Mucosa of stomach (tissue), 1 donor: ENCODE results near the gene DBNDD1.
"Not testable (repeated sequence)": the region's sequence is repeated elsewhere in the genome, so short reads cannot be mapped to it uniquely, and the experiment has no call there.

Source experiments
- H3K27me3 ChIP-seq: one replicate; pipeline ENCODE4 v1.7.0; 2013; ENCODE audit warnings: mild to moderate bottlenecking, low read length; ENCODE audit not compliant: control insufficient read depth, insufficient read depth
- H3K36me3 ChIP-seq: one replicate; pipeline ENCODE4 v1.7.0; 2013; ENCODE audit warnings: low read length; ENCODE audit not compliant: control insufficient read depth, insufficient read depth
- H3K4me1 ChIP-seq: one replicate; pipeline ENCODE4 v1.7.0; 2013; ENCODE audit warnings: mild to moderate bottlenecking, low read length; ENCODE audit not compliant: control insufficient read depth, insufficient read depth
- H3K4me3 ChIP-seq: one replicate; pipeline ENCODE4 v1.7.0; 2013; ENCODE audit warnings: low read length
- H3K9ac ChIP-seq: one replicate; pipeline ENCODE4 v1.7.0; 2013; ENCODE audit warnings: mild to moderate bottlenecking, low read length, moderate library complexity
- H3K9me3 ChIP-seq: one replicate; pipeline ENCODE4 v1.7.0; 2013; ENCODE audit warnings: mild to moderate bottlenecking, low read length, moderate library complexity; ENCODE audit not compliant: control insufficient read depth
- donor health status: Pancreatic carcinoma.

Gene DBNDD1

DNA sequence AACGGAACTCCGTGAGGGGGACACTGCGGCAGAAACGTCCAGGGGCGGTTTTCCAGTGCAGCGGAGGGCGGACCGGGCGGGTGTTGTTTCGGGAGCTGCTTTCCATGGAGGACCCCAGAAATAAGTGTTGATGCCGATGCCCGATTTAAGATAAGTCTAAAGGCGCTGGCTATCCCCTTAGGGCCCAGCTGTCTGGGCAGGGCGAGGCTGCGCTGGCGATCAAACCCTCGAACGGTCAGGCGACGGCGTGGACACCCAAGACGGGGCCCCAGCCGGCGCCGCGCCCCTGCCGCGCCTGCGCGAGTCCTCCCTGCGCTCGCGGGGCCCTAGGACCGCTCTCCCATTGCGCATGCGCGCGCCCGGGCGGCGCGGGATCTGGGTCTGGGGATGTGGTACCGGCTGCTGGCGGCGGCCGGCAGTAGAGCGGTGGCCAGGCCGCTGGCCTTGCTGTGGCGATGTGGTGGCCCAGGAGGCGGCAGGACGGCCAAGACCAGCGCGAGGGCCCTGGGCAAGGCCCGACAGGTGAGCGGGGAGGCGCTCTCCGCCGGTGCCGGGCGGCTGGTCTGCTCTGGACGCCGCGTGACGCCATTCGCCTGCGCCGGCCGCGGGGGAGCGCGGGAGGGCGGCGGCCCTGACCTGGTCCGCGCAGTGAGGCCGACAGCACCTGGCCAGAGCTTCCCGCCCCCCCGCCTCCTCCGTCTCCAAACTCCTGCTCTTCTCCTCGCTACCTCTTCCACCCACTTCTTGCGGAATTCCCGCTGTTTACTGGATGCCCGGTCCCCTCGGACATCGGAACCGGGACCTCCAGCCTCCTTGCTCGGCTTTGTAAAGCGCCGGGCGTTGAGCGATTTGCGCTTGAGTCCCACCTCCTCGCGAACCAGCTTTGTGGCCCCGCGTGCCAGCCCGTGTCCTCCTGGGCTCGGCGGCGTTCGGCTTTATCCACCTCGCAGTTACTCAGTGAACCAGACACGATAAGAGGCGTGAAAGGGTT, 46.7 kb downstream of the DBNDD1 start:
- Histone ChIP-seq H3K4me1 (peaks cover 23% of the 10 kb centered on the region), H3K36me3 (no peaks in the 10 kb centered on the region), H3K27me3 (no peaks in the 10 kb centered on the region), H3K9ac (peak overlapping the region; percentile 87), H3K4me3 (peak overlapping the region; percentile 91), H3K9me3 (no peaks in the 10 kb centered on the region)

DNA sequence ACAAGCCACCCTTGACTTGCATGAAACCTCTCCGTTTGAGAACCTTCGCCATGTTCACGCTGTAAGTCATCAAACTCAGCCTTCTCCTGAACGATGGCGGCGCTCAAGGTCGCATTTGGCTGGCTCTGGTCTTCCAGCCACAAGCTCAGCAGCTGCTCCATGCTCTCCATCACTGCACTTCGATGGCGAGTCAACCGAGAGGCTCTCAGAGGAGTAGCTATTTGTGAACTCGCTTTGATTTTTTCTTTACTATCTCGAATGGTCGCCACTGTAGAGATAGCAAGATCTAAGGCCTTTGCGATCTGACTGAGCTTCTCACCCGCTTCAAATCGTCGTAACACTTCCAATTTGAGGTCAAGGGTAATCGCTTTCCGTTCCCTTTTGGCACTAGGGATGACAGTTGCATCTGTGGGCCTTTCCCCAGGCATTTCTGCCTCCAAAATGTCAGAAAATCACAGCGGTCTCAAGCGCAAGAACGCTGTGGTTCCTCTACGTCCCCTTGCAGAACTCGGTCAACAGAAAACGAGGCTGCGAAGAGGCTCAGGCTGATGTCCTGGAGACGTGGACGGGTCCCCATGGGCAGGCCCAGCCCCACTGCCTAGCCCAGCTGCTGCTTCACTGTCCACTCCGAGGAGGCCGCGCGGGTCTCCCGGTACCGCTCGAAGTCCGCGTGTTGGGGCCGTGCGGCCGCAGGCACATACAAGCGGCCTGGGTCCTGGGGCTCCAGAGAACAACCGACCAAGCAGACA, 47.6 kb downstream of the DBNDD1 start:
- Histone ChIP-seq H3K36me3 (no peaks in the 10 kb centered on the region), H3K4me1 (peaks cover 23% of the 10 kb centered on the region), H3K4me3 (peak overlapping the region; percentile 91), H3K27me3 (no peaks in the 10 kb centered on the region), H3K9ac (peak overlapping the region; percentile 87), H3K9me3 (no peaks in the 10 kb centered on the region)

DNA sequence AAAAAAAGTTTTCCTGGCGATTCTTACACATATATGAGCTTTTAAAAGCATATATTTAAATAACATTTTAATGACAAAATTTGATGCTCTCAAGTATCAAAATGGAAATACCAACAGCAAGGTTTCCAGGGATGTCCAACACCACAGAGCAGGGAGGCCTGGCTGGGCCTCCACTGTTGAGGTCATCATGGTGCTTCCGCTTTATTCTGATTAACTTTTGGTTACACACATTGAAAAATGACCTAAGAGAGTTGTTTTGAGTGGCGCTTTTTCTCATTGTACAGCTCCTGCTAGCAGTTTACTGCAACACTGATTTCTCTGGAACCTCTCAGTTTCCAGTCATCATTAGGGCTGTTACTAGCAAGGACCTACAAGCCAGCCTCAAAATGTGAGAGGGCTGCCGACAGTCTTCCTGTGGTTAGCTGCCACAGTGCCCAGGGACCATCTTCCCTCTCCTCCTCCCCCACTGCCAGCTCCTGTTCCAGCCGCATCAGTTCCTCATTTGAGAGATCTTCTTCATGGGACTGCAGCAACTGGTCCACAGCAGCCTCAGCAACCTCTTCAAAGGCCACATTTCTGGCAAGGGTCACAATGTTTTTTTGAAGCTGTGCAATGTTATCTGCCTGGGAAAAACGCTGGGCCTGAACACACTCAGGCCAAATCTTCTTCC, 49.4 kb downstream of the DBNDD1 start:
- no peaks in the 10 kb centered on the region for H3K27me3 ChIP-seq
- H3K4me3 ChIP-seq = no peak overlapping the region
- H3K9ac ChIP-seq = no peak overlapping the region
- H3K36me3 ChIP-seq = no peaks in the 10 kb centered on the region
- no peaks in the 10 kb centered on the region for H3K9me3 ChIP-seq
- H3K4me1 ChIP-seq = peaks cover 23% of the 10 kb centered on the region

- not testable (repeated sequence) for H3K36me3 ChIP-seq
These were observed 51.2 kb downstream of the DBNDD1 start for GRCh38 chr16:89968074-89968473.

DNA sequence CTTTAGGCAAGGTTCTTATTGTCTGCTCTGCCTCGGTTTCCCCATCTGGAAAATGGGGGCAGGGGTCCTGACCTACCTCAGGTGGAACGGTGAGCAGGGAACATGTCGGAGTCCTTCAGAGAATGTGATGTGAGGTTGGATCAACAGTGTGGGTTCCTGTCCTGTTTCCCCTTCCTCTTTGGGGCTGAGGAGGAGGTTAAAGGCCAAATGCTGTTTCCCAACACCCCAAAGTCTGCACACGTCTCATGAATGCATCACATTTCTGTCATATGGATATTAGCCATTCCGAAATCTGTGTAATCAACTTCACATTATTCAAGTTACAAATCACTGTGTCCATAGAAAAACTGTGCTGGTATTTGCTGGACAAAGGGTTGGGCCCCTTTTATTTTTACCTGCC, 51.8 kb downstream of the DBNDD1 start:
- not testable (repeated sequence) for H3K27me3 ChIP-seq, H3K36me3 ChIP-seq, H3K9me3 ChIP-seq, H3K9ac ChIP-seq, H3K4me3 ChIP-seq
- H3K4me1 ChIP-seq = peaks cover 14% of the 10 kb centered on the region

More at GRCh38 chr16:89968074-89968473, 51.2 kb downstream of the DBNDD1 start:
- H3K4me3 ChIP-seq, H3K9me3 ChIP-seq, H3K27me3 ChIP-seq, H3K9ac ChIP-seq: not testable (repeated sequence)
- H3K4me1 ChIP-seq = peaks cover 14% of the 10 kb centered on the region

DNA sequence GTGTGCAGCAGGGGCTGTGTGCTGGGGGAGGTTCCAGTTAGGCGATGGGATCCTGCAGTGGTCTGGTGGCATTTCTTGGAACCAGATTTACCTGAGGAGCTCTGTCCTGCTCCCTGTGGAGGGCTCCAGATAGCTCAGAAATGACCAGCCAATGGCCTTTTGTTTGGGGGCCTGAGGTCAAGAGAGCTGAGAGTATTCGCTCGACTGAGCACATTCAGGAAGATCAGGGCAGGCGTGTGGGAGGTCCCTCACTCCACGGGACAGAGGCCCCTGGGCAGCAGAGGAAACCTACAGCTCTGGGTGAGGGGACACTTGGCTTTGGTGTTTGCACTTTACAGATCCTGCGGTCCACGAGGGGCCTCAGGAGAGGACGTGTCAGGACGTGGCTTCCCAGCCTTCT, 52.5 kb downstream of the DBNDD1 start:
- Histone ChIP-seq H3K4me3 (no peak overlapping the region), H3K9me3 (no peaks in the 10 kb centered on the region), H3K36me3 (no peaks in the 10 kb centered on the region), H3K9ac (no peak overlapping the region), H3K27me3 (no peaks in the 10 kb centered on the region), H3K4me1 (peaks cover 10% of the 10 kb centered on the region)

- Histone ChIP-seq H3K4me3 (no peak overlapping the region), H3K36me3 (no peaks in the 10 kb centered on the region), H3K27me3 (no peaks in the 10 kb centered on the region), H3K9me3 (no peaks in the 10 kb centered on the region), H3K9ac (no peak overlapping the region), H3K4me1 (no peaks in the 10 kb centered on the region)
These were observed 53.6 kb downstream of the DBNDD1 start for GRCh38 chr16:89965447-89966225.

DNA sequence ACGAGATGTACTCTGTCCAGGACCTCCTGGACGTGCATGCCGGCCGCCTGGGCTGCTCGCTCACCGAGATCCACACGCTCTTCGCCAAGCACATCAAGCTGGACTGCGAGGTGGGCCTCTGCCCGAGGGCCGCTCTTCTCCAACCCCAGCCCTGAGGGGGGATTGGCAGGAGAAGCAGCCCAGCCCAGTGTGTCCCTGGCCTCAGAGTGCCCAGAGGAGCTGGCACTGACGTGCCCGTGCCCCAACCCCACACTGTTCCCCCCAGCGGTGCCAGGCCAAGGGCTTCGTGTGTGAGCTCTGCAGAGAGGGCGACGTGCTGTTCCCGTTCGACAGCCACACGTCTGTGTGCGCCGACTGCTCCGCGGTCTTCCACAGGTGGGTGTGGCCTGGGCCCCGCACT, 55.1 kb downstream of the DBNDD1 start:
- no peak overlapping the region for H3K9ac ChIP-seq
- H3K27me3 ChIP-seq = no peaks in the 10 kb centered on the region
- H3K4me3 ChIP-seq = no peak overlapping the region
- no peaks in the 10 kb centered on the region for H3K36me3 ChIP-seq
- no peaks in the 10 kb centered on the region for H3K4me1 ChIP-seq
- no peaks in the 10 kb centered on the region for H3K9me3 ChIP-seq

DNA sequence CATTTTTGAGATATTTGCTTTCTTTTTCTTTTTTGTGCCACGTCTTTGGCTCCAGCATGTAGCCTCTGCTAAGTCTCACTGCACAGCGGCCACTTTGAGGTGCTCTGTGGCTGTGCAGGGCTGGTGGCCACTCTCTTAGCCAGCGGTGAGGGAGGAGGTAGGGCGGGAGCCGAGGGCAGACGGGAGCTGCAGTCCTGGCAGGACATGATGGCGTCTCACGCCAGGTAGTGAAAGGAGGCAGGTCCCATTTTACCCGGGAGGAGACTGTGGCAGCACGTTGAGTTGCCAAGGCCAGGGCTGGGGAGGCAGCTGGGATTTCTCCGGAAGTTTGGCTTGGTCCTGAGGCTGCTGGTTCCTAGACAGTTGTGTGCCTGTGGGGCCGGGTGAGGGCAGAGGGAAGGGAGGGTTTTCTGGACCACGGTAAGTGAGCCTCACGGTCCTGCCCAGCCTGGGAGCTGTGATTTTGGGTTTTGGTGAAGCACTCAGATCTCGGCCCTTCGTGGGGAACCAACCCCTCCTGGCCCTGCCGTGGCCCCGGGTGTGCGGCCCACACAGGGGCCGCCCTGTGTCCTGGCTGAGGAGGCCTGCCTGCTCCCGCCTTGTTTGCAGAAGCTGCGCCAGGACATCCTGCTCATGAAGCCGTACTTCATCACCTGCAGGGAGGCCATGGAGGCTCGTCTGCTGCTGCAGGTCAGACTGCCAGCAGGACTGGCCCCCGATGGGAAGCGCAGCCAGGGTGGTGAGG, 56.3 kb downstream of the DBNDD1 start:
- no peaks in the 10 kb centered on the region for H3K36me3 ChIP-seq
- no peaks in the 10 kb centered on the region for H3K27me3 ChIP-seq
- H3K4me3 ChIP-seq = no peak overlapping the region
- no peaks in the 10 kb centered on the region for H3K4me1 ChIP-seq
- no peaks in the 10 kb centered on the region for H3K9me3 ChIP-seq
- H3K9ac ChIP-seq = no peak overlapping the region

GRCh38 chr16:89961920-89962319, 57.3 kb downstream of the DBNDD1 start:
- no peaks in the 10 kb centered on the region for H3K9me3 ChIP-seq
- H3K9ac ChIP-seq = no peak overlapping the region
- H3K36me3 ChIP-seq = no peaks in the 10 kb centered on the region
- no peaks in the 10 kb centered on the region for H3K27me3 ChIP-seq
- no peaks in the 10 kb centered on the region for H3K4me1 ChIP-seq
- no peak overlapping the region for H3K4me3 ChIP-seq

- H3K27me3 ChIP-seq = no peaks in the 10 kb centered on the region
- H3K36me3 ChIP-seq = no peaks in the 10 kb centered on the region
- no peaks in the 10 kb centered on the region for H3K4me1 ChIP-seq
- H3K9ac ChIP-seq = no peak overlapping the region
- H3K9me3 ChIP-seq = no peaks in the 10 kb centered on the region
- H3K4me3 ChIP-seq = no peak overlapping the region
These were observed 58.3 kb downstream of the DBNDD1 start for GRCh38 chr16:89960966-89961365.
